ENCODE measurements around the gene TNIK. TPM values are rescaled to one million over a fixed set of nuclear protein-coding genes. Genes with fewer than 3 reads are reported as not detected.

Gene TNIK
- total and polyA plus RNA-seq, 2 of the 13 experiments (the other 11 are each of a cell fraction or from before 2014, with no cell fraction given), result 0.15 to 0.22 TPM

DNA sequence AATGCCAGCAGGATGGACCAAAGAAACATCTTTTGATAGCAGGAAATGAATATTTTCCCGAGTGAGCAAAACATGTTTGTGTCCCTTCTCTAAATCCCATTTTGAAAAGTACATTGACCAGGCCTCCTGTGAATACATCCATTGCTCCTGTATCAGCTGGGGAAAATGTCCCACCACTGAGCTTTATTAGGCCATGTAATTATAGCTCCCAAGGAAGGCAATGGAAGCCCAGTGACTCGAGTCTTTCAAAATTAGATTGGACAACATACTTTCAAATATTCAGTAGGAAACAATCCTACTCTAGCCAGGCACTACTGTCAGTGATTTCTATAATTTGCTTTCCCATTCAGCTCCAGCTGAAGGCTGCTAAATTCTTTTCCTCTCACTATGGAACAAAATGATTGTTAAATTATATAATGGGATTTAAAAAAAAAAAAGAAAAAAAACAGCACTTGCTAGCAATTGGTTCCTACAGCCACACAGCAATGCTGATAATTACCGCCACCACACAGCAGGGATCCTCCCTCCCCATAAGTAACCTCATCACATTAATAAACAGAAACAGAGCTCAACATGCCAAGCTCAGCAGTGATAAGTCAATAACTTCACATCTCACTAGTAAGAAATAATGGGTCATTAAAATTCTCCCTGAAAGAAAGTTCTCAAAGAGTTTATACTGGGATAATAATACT, 261.3 kb downstream of the TNIK start:
- CTCF ChIA-PET (ENCODE audit: low intra/inter-chr PET ratio, low total read pairs), result no interaction called here
- DNase-seq (ENCODE audit: low spot score), result no peak
- H3K79me2 ChIP-seq (ENCODE audit: insufficient read depth, low read length), result no peaks in the 10 kb centered on the region
- FAIRE-seq, result no peak
- no peak overlapping the region for H3K27ac ChIP-seq (ENCODE audit: extremely low read length, insufficient read depth, low read length)
- no peak overlapping the region for H3K4me3 ChIP-seq (replicated peaks in 1 of 3; ENCODE audit: insufficient read depth in 1 of 3, low read depth in 2 of 3, low read length in 3 of 3)
- TF ChIP-seq ZZZ3 (CRISPR knock-in tag; IDR thresholded peaks at IDR 0.05; ENCODE audit: borderline replicate concordance), result no peak
- no peak for TF ChIP-seq PRMT3 (CRISPR knock-in tag; IDR thresholded peaks at IDR 0.05; ENCODE audit: borderline replicate concordance, low read depth)
- TF ChIP-seq ZBTB7B (CRISPR knock-in tag; IDR thresholded peaks at IDR 0.05), result no peak
- no peak for TF ChIP-seq ZNF432 (CRISPR knock-in tag; IDR thresholded peaks at IDR 0.05; ENCODE audit: borderline replicate concordance)
- TF ChIP-seq ZBTB33 (CRISPR knock-in tag; IDR thresholded peaks at IDR 0.05), result no peak
- TF ChIP-seq ETV6 (CRISPR knock-in tag; conservative IDR thresholded peaks at IDR 0.05), result no peak
- TF ChIP-seq ZNF550 (CRISPR knock-in tag; IDR thresholded peaks at IDR 0.05; ENCODE audit: borderline replicate concordance), result no peak
- TF ChIP-seq ZNF710 (CRISPR knock-in tag; IDR thresholded peaks at IDR 0.05; ENCODE audit: borderline replicate concordance), result no peak
- TF ChIP-seq ZNF780A (CRISPR knock-in tag; IDR thresholded peaks at IDR 0.05), result no peak
- no peak for TF ChIP-seq ZNF34 (CRISPR knock-in tag; IDR thresholded peaks at IDR 0.05; ENCODE audit: borderline replicate concordance)
- no peak for TF ChIP-seq HNF4A (CRISPR knock-in tag; IDR thresholded peaks at IDR 0.05)
- TF ChIP-seq ZNF446 (CRISPR knock-in tag; IDR thresholded peaks at IDR 0.05), result no peak
- no peak for TF ChIP-seq SATB2 (CRISPR knock-in tag; IDR thresholded peaks at IDR 0.05)
- TF ChIP-seq TBX2 (CRISPR knock-in tag; IDR thresholded peaks at IDR 0.05; ENCODE audit: borderline replicate concordance), result no peak
- no peak for TF ChIP-seq ZNF180 (CRISPR knock-in tag; IDR thresholded peaks at IDR 0.05; ENCODE audit: borderline replicate concordance, low read depth)
- no peak for TF ChIP-seq RNF2 (conservative IDR thresholded peaks at IDR 0.05; ENCODE audit: low read depth)
- no peak for TF ChIP-seq ZC3H4 (CRISPR knock-in tag; IDR thresholded peaks at IDR 0.05; ENCODE audit: borderline replicate concordance)
- TF ChIP-seq GABPB1 (CRISPR knock-in tag; IDR thresholded peaks at IDR 0.05), result no peak
- H3K4me1 ChIP-seq (ENCODE audit: insufficient read depth, low read length), result no peaks in the 10 kb centered on the region
- WGBS (ENCODE audit: low lambda C conversion rate), result 50% methylated on average over 3 of the region's 3 CpGs
- no peak overlapping the region for H3K4me2 ChIP-seq (ENCODE audit: low read depth, low read length)
- no peaks in the 10 kb centered on the region for H3K27me3 ChIP-seq (ENCODE audit: control insufficient read depth in 1 of 2, insufficient read depth in 2 of 2, low read length in 2 of 2)
- H3K9me3 ChIP-seq (ENCODE audit: low read length), result no peaks in the 10 kb centered on the region
- no peak overlapping the region for H2AFZ ChIP-seq (ENCODE audit: low read length)
- no peaks in the 10 kb centered on the region for H3K36me3 ChIP-seq (replicated peaks in 1 of 2; ENCODE audit: control insufficient read depth in 1 of 2, insufficient read depth in 2 of 2, low read length in 2 of 2)
- H4K20me1 ChIP-seq (ENCODE audit: insufficient read depth, low read length), result no peaks in the 10 kb centered on the region
- POLR2A ChIA-PET, result no interaction called here
- BruUV-seq (replicated peaks), result no TSS peak
- in situ Hi-C loops (cut with HindIII; ENCODE audit: extremely low pct_ligation_motif_present, low pct_unique_long_range_greater_than_20kb) (no loop called here), intact Hi-C loops (cut with micrococcal nuclease; ENCODE audit: unreplicated experiment) (no loop called here)
- no peak overlapping the region for H3K9ac ChIP-seq (ENCODE audit: insufficient read depth, low read depth, low read length)
- no peak for ATAC-seq

All from HepG2 (cell line).